Liver (tissue), 3 donors: Measurements from ENCODE around the gene PPP1R14C.

Source experiments
- YY1 ChIP-seq: IDR thresholded peaks from 2 replicates; pipeline ENCODE4 v1.6.1; 2016; ENCODE audit warnings: antibody characterized with exemption, mild to moderate bottlenecking
- TF ChIP-seq, protein P1 (sequence below): IDR thresholded peaks from 2 replicates; pipeline ENCODE4 v1.6.1; 2016; ENCODE audit warnings: antibody characterized with exemption
- TF ChIP-seq, protein P2 (sequence below): fragments of 150-350 bp; IDR thresholded peaks from 2 replicates; pipeline ENCODE4 v1.5.1; 2017; ENCODE audit warnings: improper control_type of control experiment, low read depth, low read length; ENCODE audit not compliant: missing input control
- donor health status: healthy.
- donor health status: healthy.

DNA sequence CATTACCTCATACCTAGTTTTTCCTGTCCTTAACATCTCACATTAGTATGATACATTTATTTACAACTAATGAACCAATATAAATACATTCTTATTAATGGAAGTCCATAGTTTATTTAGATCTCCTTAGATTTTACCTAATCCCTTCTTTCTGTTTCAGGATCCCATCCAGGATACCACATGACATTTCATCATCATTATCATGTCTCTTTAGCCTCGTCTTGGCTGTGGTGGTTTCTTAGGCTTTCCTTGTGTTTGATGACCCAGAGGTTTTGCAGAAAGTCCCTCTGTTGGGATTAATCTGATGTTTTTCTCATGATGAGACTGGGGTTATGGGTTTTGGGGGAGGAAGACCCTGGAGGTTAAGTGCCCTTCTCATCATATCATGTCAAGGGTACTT is 136.7 kb downstream of the PPP1R14C start:
- TF ChIP-seq, protein P1, sequence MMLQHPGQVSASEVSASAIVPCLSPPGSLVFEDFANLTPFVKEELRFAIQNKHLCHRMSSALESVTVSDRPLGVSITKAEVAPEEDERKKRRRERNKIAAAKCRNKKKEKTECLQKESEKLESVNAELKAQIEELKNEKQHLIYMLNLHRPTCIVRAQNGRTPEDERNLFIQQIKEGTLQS = no peak
- TF ChIP-seq, protein P2, sequence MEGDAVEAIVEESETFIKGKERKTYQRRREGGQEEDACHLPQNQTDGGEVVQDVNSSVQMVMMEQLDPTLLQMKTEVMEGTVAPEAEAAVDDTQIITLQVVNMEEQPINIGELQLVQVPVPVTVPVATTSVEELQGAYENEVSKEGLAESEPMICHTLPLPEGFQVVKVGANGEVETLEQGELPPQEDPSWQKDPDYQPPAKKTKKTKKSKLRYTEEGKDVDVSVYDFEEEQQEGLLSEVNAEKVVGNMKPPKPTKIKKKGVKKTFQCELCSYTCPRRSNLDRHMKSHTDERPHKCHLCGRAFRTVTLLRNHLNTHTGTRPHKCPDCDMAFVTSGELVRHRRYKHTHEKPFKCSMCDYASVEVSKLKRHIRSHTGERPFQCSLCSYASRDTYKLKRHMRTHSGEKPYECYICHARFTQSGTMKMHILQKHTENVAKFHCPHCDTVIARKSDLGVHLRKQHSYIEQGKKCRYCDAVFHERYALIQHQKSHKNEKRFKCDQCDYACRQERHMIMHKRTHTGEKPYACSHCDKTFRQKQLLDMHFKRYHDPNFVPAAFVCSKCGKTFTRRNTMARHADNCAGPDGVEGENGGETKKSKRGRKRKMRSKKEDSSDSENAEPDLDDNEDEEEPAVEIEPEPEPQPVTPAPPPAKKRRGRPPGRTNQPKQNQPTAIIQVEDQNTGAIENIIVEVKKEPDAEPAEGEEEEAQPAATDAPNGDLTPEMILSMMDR = no peak
- no peak for TF ChIP-seq YY1
